D721Med (cell line): ENCODE measurements around the gene TBC1D1.

Experiments
- DNase-seq: peaks from one replicate; pipeline ENCODE4 v3.0.0; 2011; ENCODE audit warnings: low spot score; ENCODE audit not compliant: insufficient read length
- FAIRE-seq: peaks from 2 replicates; lab custom pipeline; 2011; peaks lifted over from hg19 to GRCh38; lab: Jason Lieb, UNC
- TF ChIP-seq, protein P1 (sequence below): IDR thresholded peaks from 2 replicates; pipeline ENCODE4 v1.5.1; 2012; ENCODE audit warnings: mild to moderate bottlenecking, control low read depth; ENCODE audit not compliant: insufficient read depth; ENCODE audit errors: missing control alignments

Gene TBC1D1

DNA sequence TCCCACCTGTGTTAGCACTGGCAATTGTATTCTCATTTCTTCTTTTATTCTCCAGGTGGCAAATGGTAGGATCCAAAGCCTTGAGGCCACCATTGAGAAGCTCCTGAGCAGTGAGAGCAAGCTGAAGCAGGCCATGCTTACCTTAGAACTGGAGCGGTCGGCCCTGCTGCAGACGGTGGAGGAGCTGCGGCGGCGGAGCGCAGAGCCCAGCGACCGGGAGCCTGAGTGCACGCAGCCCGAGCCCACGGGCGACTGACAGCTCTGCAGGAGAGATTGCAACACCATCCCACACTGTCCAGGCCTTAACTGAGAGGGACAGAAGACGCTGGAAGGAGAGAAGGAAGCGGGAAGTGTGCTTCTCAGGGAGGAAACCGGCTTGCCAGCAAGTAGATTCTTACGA is 246.2 kb downstream of the TBC1D1 start:
- DNase-seq: no peak
- TF ChIP-seq, protein P1, sequence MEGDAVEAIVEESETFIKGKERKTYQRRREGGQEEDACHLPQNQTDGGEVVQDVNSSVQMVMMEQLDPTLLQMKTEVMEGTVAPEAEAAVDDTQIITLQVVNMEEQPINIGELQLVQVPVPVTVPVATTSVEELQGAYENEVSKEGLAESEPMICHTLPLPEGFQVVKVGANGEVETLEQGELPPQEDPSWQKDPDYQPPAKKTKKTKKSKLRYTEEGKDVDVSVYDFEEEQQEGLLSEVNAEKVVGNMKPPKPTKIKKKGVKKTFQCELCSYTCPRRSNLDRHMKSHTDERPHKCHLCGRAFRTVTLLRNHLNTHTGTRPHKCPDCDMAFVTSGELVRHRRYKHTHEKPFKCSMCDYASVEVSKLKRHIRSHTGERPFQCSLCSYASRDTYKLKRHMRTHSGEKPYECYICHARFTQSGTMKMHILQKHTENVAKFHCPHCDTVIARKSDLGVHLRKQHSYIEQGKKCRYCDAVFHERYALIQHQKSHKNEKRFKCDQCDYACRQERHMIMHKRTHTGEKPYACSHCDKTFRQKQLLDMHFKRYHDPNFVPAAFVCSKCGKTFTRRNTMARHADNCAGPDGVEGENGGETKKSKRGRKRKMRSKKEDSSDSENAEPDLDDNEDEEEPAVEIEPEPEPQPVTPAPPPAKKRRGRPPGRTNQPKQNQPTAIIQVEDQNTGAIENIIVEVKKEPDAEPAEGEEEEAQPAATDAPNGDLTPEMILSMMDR: no peak
- no peak for FAIRE-seq

DNA sequence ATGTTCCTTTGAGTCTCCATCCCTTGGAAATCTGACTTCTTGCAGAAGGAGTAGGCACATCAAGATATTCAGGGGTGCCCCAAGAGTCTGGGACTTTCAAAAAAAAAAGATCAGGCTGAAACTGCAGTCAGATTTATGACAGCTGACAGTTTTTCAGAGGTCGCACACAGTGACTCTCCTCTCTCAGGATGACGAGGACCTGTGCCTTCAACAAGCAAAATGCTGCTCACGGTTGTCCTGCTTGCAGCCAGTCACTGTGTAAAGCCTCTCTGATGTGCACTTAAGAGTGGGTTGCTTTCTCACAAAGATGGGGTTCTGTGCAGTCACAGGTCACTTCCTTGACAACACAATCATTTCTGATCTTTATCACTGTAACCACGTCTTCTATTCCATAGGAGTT is 247.5 kb downstream of the TBC1D1 start:
- DNase-seq (no peak), FAIRE-seq (no peak)
- TF ChIP-seq, protein P1: no peak

DNA sequence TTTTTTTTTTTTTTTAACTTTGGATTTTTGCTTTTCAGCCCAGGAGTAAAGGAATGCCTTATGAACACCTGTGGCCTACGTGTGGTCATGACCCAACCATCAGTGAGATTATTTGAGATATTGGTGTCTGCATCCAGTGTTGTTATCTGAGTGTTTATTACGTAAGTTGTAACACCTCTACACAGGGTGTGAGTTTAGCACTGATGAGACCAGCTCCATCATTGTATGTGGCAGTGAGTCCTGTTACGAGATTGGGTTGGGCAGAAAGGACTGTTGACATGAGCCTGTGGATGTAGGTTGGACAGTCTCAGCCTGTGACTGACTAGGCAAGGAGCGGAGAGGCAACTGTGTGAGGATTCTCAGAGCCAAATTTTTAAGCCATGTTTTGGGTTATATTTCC is 248.3 kb downstream of the TBC1D1 start:
- FAIRE-seq (no peak), DNase-seq (no peak)
- TF ChIP-seq, protein P1: no peak

DNA sequence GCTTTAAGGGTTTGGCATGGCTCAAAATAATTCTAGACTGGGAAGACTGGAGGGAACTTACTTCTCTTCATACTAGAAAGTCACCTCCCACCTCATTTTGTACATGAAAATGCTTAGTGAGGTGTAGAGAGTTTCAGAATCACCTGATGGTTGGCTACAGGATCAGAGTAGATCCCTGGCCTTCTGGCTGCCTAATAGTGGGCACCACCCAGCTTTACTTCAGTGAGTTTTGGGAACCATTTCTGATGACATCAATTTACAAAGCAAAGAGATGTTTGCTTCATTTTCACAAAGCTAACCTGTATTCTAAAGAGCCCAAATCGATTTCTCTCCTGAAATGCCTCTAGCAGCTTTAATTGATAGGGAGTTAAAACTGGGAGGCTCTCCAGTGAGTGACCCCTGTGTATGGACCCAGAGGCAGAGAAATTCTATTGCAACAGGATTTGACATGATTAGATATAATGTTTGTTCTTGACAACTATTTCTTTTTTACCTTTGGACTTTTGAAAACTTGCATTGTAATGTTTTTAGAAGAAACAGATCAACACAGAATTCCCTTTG is 249.8 kb downstream of the TBC1D1 start:
- DNase-seq (no peak), FAIRE-seq (no peak)
- TF ChIP-seq, protein P1: no peak

DNA sequence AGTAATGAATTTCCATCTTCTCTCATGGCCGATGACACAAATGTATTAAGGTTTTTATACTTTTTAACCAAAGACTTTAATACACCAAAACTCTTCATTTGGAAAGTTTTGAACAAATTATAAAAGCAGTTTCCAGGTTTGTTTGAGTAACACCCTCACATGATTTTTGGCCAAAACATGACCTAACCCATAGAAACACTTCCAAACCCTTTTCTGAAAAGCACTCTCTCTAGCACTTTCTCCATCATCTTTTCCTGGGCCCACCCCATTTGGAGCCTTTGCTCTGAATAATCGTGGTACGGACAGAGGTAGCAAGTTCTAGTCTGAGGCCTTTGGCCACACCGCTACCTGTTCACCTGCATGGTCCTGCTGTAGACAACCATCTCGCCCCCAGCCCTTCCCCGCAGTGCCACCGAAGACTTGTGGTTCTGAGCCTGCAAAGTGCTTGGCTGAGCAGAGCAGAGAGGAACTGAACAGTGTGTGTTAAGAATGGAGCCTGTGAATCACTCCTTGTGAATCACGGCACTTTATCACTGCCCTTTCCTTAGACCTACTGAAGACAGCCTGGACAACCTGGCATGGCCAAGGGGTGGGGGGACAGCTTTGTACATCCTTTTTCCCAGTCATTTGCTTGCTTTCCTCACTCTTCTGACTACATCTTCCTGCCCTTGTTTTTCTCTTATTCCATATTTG is 251.1 kb downstream of the TBC1D1 start:
- no peak for FAIRE-seq
- TF ChIP-seq, protein P1: no peak
- DNase-seq: no peak

DNA sequence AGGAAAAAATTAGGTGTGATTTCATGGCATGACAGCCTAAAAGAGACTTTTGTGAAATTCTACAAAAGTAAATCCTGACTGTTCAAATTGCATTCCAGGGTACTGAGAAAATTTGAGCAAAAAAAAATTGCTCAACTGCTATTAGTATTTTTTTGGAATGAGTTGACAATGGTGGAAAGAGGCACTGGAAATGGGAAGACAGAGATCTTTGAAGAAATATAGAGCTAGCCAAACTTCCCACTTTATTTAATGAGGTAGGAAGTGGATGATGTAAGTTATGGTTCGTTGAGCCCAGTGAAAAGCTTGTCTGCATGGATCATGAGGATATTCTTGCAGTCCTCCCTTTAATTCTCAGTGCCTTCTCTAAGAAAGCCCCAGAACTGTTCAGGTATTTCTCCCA is 253.1 kb downstream of the TBC1D1 start:
- TF ChIP-seq, protein P1: no peak
- no peak for FAIRE-seq
- no peak for DNase-seq

DNA sequence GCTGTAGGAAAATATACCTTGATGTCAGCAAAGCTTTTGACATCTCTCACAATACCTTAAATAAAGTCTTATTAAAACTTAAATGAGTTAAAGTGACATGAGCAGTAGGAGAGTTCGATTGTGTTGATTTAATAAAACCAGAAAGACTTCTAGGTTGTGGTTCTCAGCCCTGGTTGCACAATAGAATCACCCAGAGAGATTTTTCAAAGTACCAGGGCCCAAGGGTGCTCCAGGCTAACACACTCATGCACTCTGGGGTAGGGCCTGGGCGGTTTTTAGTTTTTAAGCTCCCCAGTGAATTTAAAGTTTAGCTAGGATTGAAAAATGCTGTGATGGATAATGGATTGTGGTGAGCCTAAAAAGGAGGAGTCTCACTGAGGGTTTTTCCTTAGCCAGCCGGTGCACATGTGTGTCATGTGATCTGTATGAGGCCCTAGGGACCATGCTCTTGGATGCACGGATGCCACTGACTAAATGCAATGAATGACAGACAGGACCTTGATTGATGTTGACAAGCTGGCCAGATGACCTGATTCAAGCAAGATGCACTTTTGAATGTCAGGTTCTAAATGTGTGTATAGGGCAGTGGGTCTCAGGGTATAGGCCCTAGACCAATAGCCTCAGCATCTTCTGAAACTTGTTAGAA is 254.3 kb downstream of the TBC1D1 start:
- DNase-seq: no peak
- TF ChIP-seq, protein P1: no peak
- no peak for FAIRE-seq
